ENCODE data around the gene HOXD12.

GRCh38 chr2:176126929-176127773 is 27.6 kb downstream of the HOXD12 start:
- no peak for TF ChIP-seq POLR2AphosphoS5 (IDR thresholded peaks at IDR 0.05)
- peak in 5 of 7 experiments; percentile 62 to 97 (median 87) for TF ChIP-seq CTCF (IDR thresholded peaks at IDR 0.05)
- no peak for TF ChIP-seq POLR2A (IDR thresholded peaks at IDR 0.05)

Measured in stomach (tissue), 4 donors.